ENCODE data around the gene GRAMD1A.

GRCh38 chr19:35017507-35017906 lies 17.4 kb downstream of the GRAMD1A start:
- TF ChIP-seq CTCF (IDR thresholded peaks at IDR 0.05) (no peak), POLR2A (IDR thresholded peaks at IDR 0.05) (no peak)

Measured in right lobe of liver (tissue), 4 donors.